HUES64 (cell line): ENCODE results near the gene PLCD1.

Source experiments
- H3K27ac ChIP-seq: 2 replicates; pipeline ENCODE4 v1.7.0; 2013; ENCODE audit warnings: low read depth, low read length, inconsistent platforms
- H3K27me3 ChIP-seq: 2 replicates; pipeline ENCODE4 v1.6.1; 2013; ENCODE audit warnings: mild to moderate bottlenecking, low read length; ENCODE audit not compliant: insufficient read depth
- H3K36me3 ChIP-seq: 2 replicates; pipeline ENCODE4 v1.6.1; 2013; ENCODE audit warnings: mild to moderate bottlenecking, low read length; ENCODE audit not compliant: insufficient read depth
- H3K4me1 ChIP-seq: 2 replicates; pipeline ENCODE4 v1.6.1; 2013; ENCODE audit warnings: mild to moderate bottlenecking, low read length, moderate library complexity; ENCODE audit not compliant: insufficient read depth
- H3K4me3 ChIP-seq: 2 replicates; pipeline ENCODE4 v1.5.1; 2013; ENCODE audit warnings: mild to moderate bottlenecking, low read length, moderate library complexity
- H3K9ac ChIP-seq: 2 replicates; pipeline ENCODE4 v1.6.1; 2013; ENCODE audit warnings: mild to moderate bottlenecking, low read depth, low read length
- H3K9me3 ChIP-seq: 2 replicates; pipeline ENCODE4 v1.6.1; 2013; ENCODE audit warnings: low read depth, low read length; ENCODE audit not compliant: insufficient read depth
- WGBS: fragments of 150-250, 120-280 bp; methylation state at CpG from one replicate; pipeline ENCODE4 v1.1.7; 2013; ENCODE audit warnings: missing lambda C conversion rate; 5-methylcytosine and 5-hydroxymethylcytosine counted together

PLCD1 gene

GRCh38 chr3:37996785-37997301 is 32.6 kb downstream of the PLCD1 start:
- Histone ChIP-seq H3K9ac (no peak overlapping the region), H3K36me3 (no peaks in the 10 kb centered on the region), H3K9me3 (no peaks in the 10 kb centered on the region), H3K27me3 (peaks cover 5% of the 10 kb centered on the region; the same call in 1 of the 2 replicates), H3K27ac (no peak overlapping the region), H3K4me3 (no peak overlapping the region), H3K4me1 (0 out of 2 replicates have a peak, but pooled peaks cover 4% of the 10 kb centered on the region)
- WGBS: 50% methylated on average over 7 of the region's 7 CpGs

- Histone ChIP-seq H3K27ac (no peak overlapping the region), H3K9ac (no peak overlapping the region), H3K27me3 (peaks cover 5% of the 10 kb centered on the region; the same call in 1 of the 2 replicates), H3K4me1 (0 out of 2 replicates have a peak, but pooled peaks cover 8% of the 10 kb centered on the region), H3K4me3 (no peak overlapping the region), H3K9me3 (no peaks in the 10 kb centered on the region), H3K36me3 (no peaks in the 10 kb centered on the region)
- WGBS: 90% methylated on average over 10 of the region's 10 CpGs
These were observed 33.5 kb downstream of the PLCD1 start for GRCh38 chr3:37995652-37996641.

GRCh38 chr3:37994639-37994972 is 34.8 kb downstream of the PLCD1 start:
- no peaks in the 10 kb centered on the region for H3K36me3 ChIP-seq
- no peak overlapping the region for H3K27ac ChIP-seq
- H3K9me3 ChIP-seq: no peaks in the 10 kb centered on the region
- H3K27me3 ChIP-seq: peaks cover 5% of the 10 kb centered on the region; the same call in 1 of the 2 replicates
- H3K9ac ChIP-seq: peak overlapping the region; percentile 74; the same call in 1 of the 2 replicates
- H3K4me1 ChIP-seq: 0 out of 2 replicates have a peak, but pooled peaks cover 13% of the 10 kb centered on the region
- 69% methylated on average over 2 of the region's 2 CpGs for WGBS
- H3K4me3 ChIP-seq: peak overlapping the region; percentile 57

- 61% methylated on average over 49 of the region's 49 CpGs for WGBS
- no peaks in the 10 kb centered on the region for H3K9me3 ChIP-seq
- H3K27me3 ChIP-seq: peaks cover 5% of the 10 kb centered on the region; the same call in 1 of the 2 replicates
- H3K36me3 ChIP-seq: no peaks in the 10 kb centered on the region
- H3K9ac ChIP-seq: peak overlapping the region; percentile 74
- H3K4me3 ChIP-seq: peak overlapping the region; percentile 57
- H3K4me1 ChIP-seq: 0 out of 2 replicates have a peak, but pooled peaks cover 13% of the 10 kb centered on the region
- H3K27ac ChIP-seq: no peak overlapping the region
These were observed 35.4 kb downstream of the PLCD1 start for GRCh38 chr3:37993820-37994638.

GRCh38 chr3:37993460-37993819 is 36.0 kb downstream of the PLCD1 start:
- H3K27ac ChIP-seq: no peak overlapping the region
- no peak overlapping the region for H3K4me3 ChIP-seq
- H3K9ac ChIP-seq: no peak overlapping the region

GRCh38 chr3:37993067-37993455 is 36.4 kb downstream of the PLCD1 start:
- Histone ChIP-seq H3K9ac (no peak overlapping the region), H3K9me3 (no peaks in the 10 kb centered on the region), H3K27me3 (no peaks in the 10 kb centered on the region), H3K4me3 (no peak overlapping the region), H3K4me1 (0 out of 2 replicates have a peak, but pooled peaks cover 9% of the 10 kb centered on the region), H3K36me3 (no peaks in the 10 kb centered on the region), H3K27ac (no peak overlapping the region)
- 94% methylated on average over 8 of the region's 8 CpGs for WGBS

More at GRCh38 chr3:37993460-37993819, 36.0 kb downstream of the PLCD1 start:
- H3K4me1 ChIP-seq: 0 out of 2 replicates have a peak, but pooled peaks cover 10% of the 10 kb centered on the region
- H3K36me3 ChIP-seq: no peaks in the 10 kb centered on the region
- 83% methylated on average over 6 of the region's 6 CpGs for WGBS
- peaks cover 1% of the 10 kb centered on the region; the same call in 1 of the 2 replicates for H3K27me3 ChIP-seq
- H3K9me3 ChIP-seq: no peaks in the 10 kb centered on the region

- H3K27me3 ChIP-seq: no peaks in the 10 kb centered on the region
- 0 out of 2 replicates have a peak, but pooled peaks cover 9% of the 10 kb centered on the region for H3K4me1 ChIP-seq
- no peak overlapping the region for H3K4me3 ChIP-seq
- no peak overlapping the region for H3K9ac ChIP-seq
- 88% methylated on average over 9 of the region's 9 CpGs for WGBS
- no peak overlapping the region; the same call in 1 of the 2 replicates for H3K27ac ChIP-seq
- no peaks in the 10 kb centered on the region for H3K36me3 ChIP-seq
- no peaks in the 10 kb centered on the region for H3K9me3 ChIP-seq
These were observed 37.0 kb downstream of the PLCD1 start for GRCh38 chr3:37992271-37993066.

GRCh38 chr3:37991823-37992222 is 37.6 kb downstream of the PLCD1 start:
- Histone ChIP-seq H3K27me3 (no peaks in the 10 kb centered on the region), H3K4me3 (no peak overlapping the region), H3K36me3 (no peaks in the 10 kb centered on the region), H3K9me3 (no peaks in the 10 kb centered on the region), H3K4me1 (0 out of 2 replicates have a peak, but pooled peaks cover 9% of the 10 kb centered on the region), H3K9ac (no peak overlapping the region), H3K27ac (no peak overlapping the region; the same call in 1 of the 2 replicates)
- WGBS: 89% methylated on average over 7 of the region's 7 CpGs

GRCh38 chr3:37991109-37991508 is 38.3 kb downstream of the PLCD1 start:
- Histone ChIP-seq H3K9ac (no peak overlapping the region), H3K4me1 (0 out of 2 replicates have a peak, but pooled peaks cover 9% of the 10 kb centered on the region), H3K4me3 (peak overlapping the region; percentile 28; the same call in 1 of the 2 replicates), H3K27me3 (no peaks in the 10 kb centered on the region), H3K9me3 (no peaks in the 10 kb centered on the region), H3K36me3 (no peaks in the 10 kb centered on the region), H3K27ac (no peak overlapping the region)
- 66% methylated on average over 6 of the region's 6 CpGs for WGBS

GRCh38 chr3:37990527-37990926 is 38.9 kb downstream of the PLCD1 start, which contains the start of gene VILL:
Gene VILL, plus strand, starts transcription at chr3:37990786. Its CDS starts 2,887 bp downstream, at chr3:37993673.
- 0 out of 2 replicates have a peak, but pooled peaks cover 9% of the 10 kb centered on the region for H3K4me1 ChIP-seq
- no peaks in the 10 kb centered on the region for H3K36me3 ChIP-seq
- 88% methylated on average over 10 of the region's 10 CpGs for WGBS
- H3K27ac ChIP-seq: no peak within 1 kb of the TSS
- no peaks in the 10 kb centered on the region for H3K9me3 ChIP-seq
- H3K4me3 ChIP-seq: peak within 1 kb of the TSS; percentile 28; the same call in 1 of the 2 replicates
- no peaks in the 10 kb centered on the region for H3K27me3 ChIP-seq
- no peak within 1 kb of the TSS for H3K9ac ChIP-seq
